ENCODE results near the gene ABCA9.
"Not testable (repeated sequence)": the region's sequence is repeated elsewhere in the genome, so short reads cannot be mapped to it uniquely, and the experiment has no call there.

ABCA9 gene

GRCh38 chr17:69082696-69083095 is 22.0 kb upstream of the ABCA9 start:
- H3K4me3 ChIP-seq (ENCODE audit: low read length) = peak overlapping the region; percentile 8
- peaks cover 20% of the 10 kb centered on the region for H3K9me3 ChIP-seq (ENCODE audit: control insufficient read depth, low read length)
- no peak for DNase-seq (ENCODE audit: low read depth)
- no peak overlapping the region for H3K9ac ChIP-seq (ENCODE audit: low read length)
- no peaks in the 10 kb centered on the region for H3K27me3 ChIP-seq (replicated peaks; ENCODE audit: control insufficient read depth, insufficient read depth, low read length)
- no peaks in the 10 kb centered on the region for H3K4me1 ChIP-seq (ENCODE audit: control insufficient read depth, insufficient read depth, low read length)
- peaks cover 97% of the 10 kb centered on the region for H3K36me3 ChIP-seq (ENCODE audit: control insufficient read depth, insufficient read depth, low read length, severe bottlenecking)

- Histone ChIP-seq H3K36me3 (ENCODE audit: control insufficient read depth, insufficient read depth, low read length, severe bottlenecking) (peaks cover 81% of the 10 kb centered on the region), H3K9ac (ENCODE audit: low read length) (no peak overlapping the region), H3K4me1 (ENCODE audit: control insufficient read depth, insufficient read depth, low read length) (no peaks in the 10 kb centered on the region), H3K27me3 (replicated peaks; ENCODE audit: control insufficient read depth, insufficient read depth, low read length) (no peaks in the 10 kb centered on the region), H3K4me3 (ENCODE audit: low read length) (no peak overlapping the region), H3K9me3 (ENCODE audit: control insufficient read depth, low read length) (peaks cover 46% of the 10 kb centered on the region)
- DNase-seq (ENCODE audit: low read depth) = no peak
Observed at GRCh38 chr17:69078864-69079263, 18.1 kb upstream of the ABCA9 start.

- H3K36me3 ChIP-seq (ENCODE audit: control insufficient read depth, insufficient read depth, low read length, severe bottlenecking) = peaks cover 51% of the 10 kb centered on the region
- peaks cover 27% of the 10 kb centered on the region for H3K9me3 ChIP-seq (ENCODE audit: control insufficient read depth, low read length)
- H3K4me1 ChIP-seq (ENCODE audit: control insufficient read depth, insufficient read depth, low read length) = no peaks in the 10 kb centered on the region
- peak overlapping the region; percentile 32 for H3K4me3 ChIP-seq (ENCODE audit: low read length)
- H3K9ac ChIP-seq (ENCODE audit: low read length) = no peak overlapping the region
- no peak for DNase-seq (ENCODE audit: low read depth)
- no peaks in the 10 kb centered on the region for H3K27me3 ChIP-seq (replicated peaks; ENCODE audit: control insufficient read depth, insufficient read depth, low read length)
Observed at GRCh38 chr17:69075823-69076222, 15.1 kb upstream of the ABCA9 start.

- not testable (repeated sequence) for H3K9ac ChIP-seq (ENCODE audit: low read length); H3K27me3 ChIP-seq (replicated peaks; ENCODE audit: control insufficient read depth, insufficient read depth, low read length); DNase-seq (ENCODE audit: low read depth); H3K4me3 ChIP-seq (ENCODE audit: low read length); H3K4me1 ChIP-seq (ENCODE audit: control insufficient read depth, insufficient read depth, low read length)
- Histone ChIP-seq H3K36me3 (ENCODE audit: control insufficient read depth, insufficient read depth, low read length, severe bottlenecking) (peaks cover 27% of the 10 kb centered on the region), H3K9me3 (ENCODE audit: control insufficient read depth, low read length) (peaks cover 27% of the 10 kb centered on the region)
Observed at GRCh38 chr17:69073392-69073791, 12.7 kb upstream of the ABCA9 start.

- H3K9ac ChIP-seq (ENCODE audit: low read length); DNase-seq (ENCODE audit: low read depth); H3K4me1 ChIP-seq (ENCODE audit: control insufficient read depth, insufficient read depth, low read length); H3K4me3 ChIP-seq (ENCODE audit: low read length); H3K27me3 ChIP-seq (replicated peaks; ENCODE audit: control insufficient read depth, insufficient read depth, low read length): not testable (repeated sequence)
- H3K9me3 ChIP-seq (ENCODE audit: control insufficient read depth, low read length) = peaks cover 27% of the 10 kb centered on the region
- H3K36me3 ChIP-seq (ENCODE audit: control insufficient read depth, insufficient read depth, low read length, severe bottlenecking) = peaks cover 21% of the 10 kb centered on the region
Observed at GRCh38 chr17:69072803-69073256, 12.1 kb upstream of the ABCA9 start.

- H3K27me3 ChIP-seq (replicated peaks; ENCODE audit: control insufficient read depth, insufficient read depth, low read length); H3K9ac ChIP-seq (ENCODE audit: low read length); DNase-seq (ENCODE audit: low read depth); H3K4me1 ChIP-seq (ENCODE audit: control insufficient read depth, insufficient read depth, low read length); H3K4me3 ChIP-seq (ENCODE audit: low read length): not testable (repeated sequence)
- peaks cover 13% of the 10 kb centered on the region for H3K9me3 ChIP-seq (ENCODE audit: control insufficient read depth, low read length)
- peaks cover 10% of the 10 kb centered on the region for H3K36me3 ChIP-seq (ENCODE audit: control insufficient read depth, insufficient read depth, low read length, severe bottlenecking)
Observed at GRCh38 chr17:69071233-69071586, 10.5 kb upstream of the ABCA9 start.

- not testable (repeated sequence) for H3K4me1 ChIP-seq (ENCODE audit: control insufficient read depth, insufficient read depth, low read length); H3K27me3 ChIP-seq (replicated peaks; ENCODE audit: control insufficient read depth, insufficient read depth, low read length); DNase-seq (ENCODE audit: low read depth); H3K9me3 ChIP-seq (ENCODE audit: control insufficient read depth, low read length); H3K36me3 ChIP-seq (ENCODE audit: control insufficient read depth, insufficient read depth, low read length, severe bottlenecking); H3K9ac ChIP-seq (ENCODE audit: low read length); H3K4me3 ChIP-seq (ENCODE audit: low read length)
Observed at GRCh38 chr17:69070378-69071232, 9.9 kb upstream of the ABCA9 start.

- no peak overlapping the region for H3K9ac ChIP-seq (ENCODE audit: low read length)
- no peak for DNase-seq (ENCODE audit: low read depth)
- H3K4me1 ChIP-seq (ENCODE audit: control insufficient read depth, insufficient read depth, low read length) = no peaks in the 10 kb centered on the region
- no peaks in the 10 kb centered on the region for H3K9me3 ChIP-seq (ENCODE audit: control insufficient read depth, low read length)
- H3K4me3 ChIP-seq (ENCODE audit: low read length) = no peak overlapping the region
- H3K27me3 ChIP-seq (replicated peaks; ENCODE audit: control insufficient read depth, insufficient read depth, low read length) = no peaks in the 10 kb centered on the region
- peaks cover 5% of the 10 kb centered on the region for H3K36me3 ChIP-seq (ENCODE audit: control insufficient read depth, insufficient read depth, low read length, severe bottlenecking)
Observed at GRCh38 chr17:69069226-69069750, 8.6 kb upstream of the ABCA9 start.

- Histone ChIP-seq H3K36me3 (ENCODE audit: control insufficient read depth, insufficient read depth, low read length, severe bottlenecking) (peaks cover 5% of the 10 kb centered on the region), H3K4me3 (ENCODE audit: low read length) (no peak overlapping the region), H3K4me1 (ENCODE audit: control insufficient read depth, insufficient read depth, low read length) (no peaks in the 10 kb centered on the region), H3K9me3 (ENCODE audit: control insufficient read depth, low read length) (no peaks in the 10 kb centered on the region), H3K9ac (ENCODE audit: low read length) (no peak overlapping the region), H3K27me3 (replicated peaks; ENCODE audit: control insufficient read depth, insufficient read depth, low read length) (no peaks in the 10 kb centered on the region)
- DNase-seq (ENCODE audit: low read depth) = no peak
Observed at GRCh38 chr17:69067274-69068047, 6.7 kb upstream of the ABCA9 start.

- Histone ChIP-seq H3K9ac (ENCODE audit: low read length) (no peak overlapping the region), H3K9me3 (ENCODE audit: control insufficient read depth, low read length) (no peaks in the 10 kb centered on the region), H3K4me3 (ENCODE audit: low read length) (no peak overlapping the region), H3K36me3 (ENCODE audit: control insufficient read depth, insufficient read depth, low read length, severe bottlenecking) (peaks cover 5% of the 10 kb centered on the region), H3K4me1 (ENCODE audit: control insufficient read depth, insufficient read depth, low read length) (peaks cover 8% of the 10 kb centered on the region), H3K27me3 (replicated peaks; ENCODE audit: control insufficient read depth, insufficient read depth, low read length) (no peaks in the 10 kb centered on the region)
- DNase-seq (ENCODE audit: low read depth) = no peak
Observed at GRCh38 chr17:69066482-69066881, 5.8 kb upstream of the ABCA9 start.

- peaks cover 18% of the 10 kb centered on the region for H3K4me1 ChIP-seq (ENCODE audit: control insufficient read depth, insufficient read depth, low read length)
- no peak for DNase-seq (ENCODE audit: low read depth)
- H3K36me3 ChIP-seq (ENCODE audit: control insufficient read depth, insufficient read depth, low read length, severe bottlenecking) = peaks cover 5% of the 10 kb centered on the region
- no peak overlapping the region for H3K4me3 ChIP-seq (ENCODE audit: low read length)
- no peaks in the 10 kb centered on the region for H3K9me3 ChIP-seq (ENCODE audit: control insufficient read depth, low read length)
- H3K9ac ChIP-seq (ENCODE audit: low read length) = no peak overlapping the region
- no peaks in the 10 kb centered on the region for H3K27me3 ChIP-seq (replicated peaks; ENCODE audit: control insufficient read depth, insufficient read depth, low read length)
Observed at GRCh38 chr17:69065113-69065512, 4.4 kb upstream of the ABCA9 start.

Data from adipocyte (in vitro differentiated cells).